Measurements from ENCODE around the gene ME3. TPM values are rescaled to one million over a fixed set of nuclear protein-coding genes. Genes with fewer than 3 reads are reported as not detected.
A peak's percentile ranks its signal among the peaks of the same experiment; 100 is the strongest.
"Not testable (repeated sequence)": the region's sequence is repeated elsewhere in the genome, so short reads cannot be mapped to it uniquely, and the experiment has no call there.

Gene ME3
- polyA plus RNA-seq, 3 donors from 2014 or later, result 1.3 to 3.7 TPM; not detected in 1

- Mint-ChIP-seq H3K36me3 (peaks cover 7 to 21% (median 8%) of the 10 kb centered on the region in 3 donors), H3K4me3 (no peak overlapping the region), H3K27me3 (ENCODE audit: low read depth in 3 of 3) (peaks cover 4 to 9% (median 7%) of the 10 kb centered on the region in 3 donors), H3K4me1 (no peaks in the 10 kb centered on the region), H3K27ac (no peak overlapping the region), H3K9me3 (peaks cover 0 to 6% (median 5%) of the 10 kb centered on the region in 6 donors)
- no peak for DNase-seq
Measured at GRCh38 chr11:86558841-86559240, 113.6 kb downstream of the ME3 start.

- Mint-ChIP-seq H3K27me3 (ENCODE audit: low read depth in 3 of 3) (peaks cover 2 to 10% (median 7%) of the 10 kb centered on the region in 3 donors), H3K27ac (no peak overlapping the region), H3K9me3 (peaks cover 0 to 6% (median 5%) of the 10 kb centered on the region in 6 donors), H3K36me3 (peaks cover 6 to 18% (median 7%) of the 10 kb centered on the region in 3 donors), H3K4me3 (no peak overlapping the region), H3K4me1 (no peaks in the 10 kb centered on the region)
- DNase-seq, result no peak
Measured at GRCh38 chr11:86558207-86558606, 114.2 kb downstream of the ME3 start.

GRCh38 chr11:86555866-86556265, 116.5 kb downstream of the ME3 start:
- DNase-seq, result no peak
- Mint-ChIP-seq H3K27ac (no peak overlapping the region), H3K4me1 (peaks cover 17 to 20% of the 10 kb centered on the region in 2 donors), H3K9me3 (no peaks in the 10 kb centered on the region), H3K4me3 (no peak overlapping the region), H3K27me3 (ENCODE audit: low read depth in 3 of 3) (peaks cover 2 to 8% (median 7%) of the 10 kb centered on the region in 3 donors), H3K36me3 (peaks cover 4 to 17% (median 7%) of the 10 kb centered on the region in 3 donors)

GRCh38 chr11:86555401-86555800, 117.0 kb downstream of the ME3 start:
- Mint-ChIP-seq H3K4me1 (peaks cover 22 to 25% of the 10 kb centered on the region in 2 donors), H3K4me3 (no peak overlapping the region), H3K27ac (no peak overlapping the region), H3K27me3 (ENCODE audit: low read depth in 3 of 3) (peaks cover 2 to 7% (median 6%) of the 10 kb centered on the region in 3 donors), H3K9me3 (no peaks in the 10 kb centered on the region), H3K36me3 (peaks cover 4 to 17% (median 7%) of the 10 kb centered on the region in 3 donors)
- no peak for DNase-seq

GRCh38 chr11:86553265-86553664, 119.2 kb downstream of the ME3 start:
- Mint-ChIP-seq H3K27ac (no peak overlapping the region), H3K4me3 (no peak overlapping the region), H3K36me3 (peaks cover 4 to 16% (median 7%) of the 10 kb centered on the region in 3 donors), H3K27me3 (ENCODE audit: low read depth in 3 of 3) (peaks cover 2 to 7% (median 6%) of the 10 kb centered on the region in 3 donors), H3K9me3 (no peaks in the 10 kb centered on the region), H3K4me1 (peaks cover 23 to 25% of the 10 kb centered on the region in 2 donors)
- no peak for DNase-seq

- H3K4me1 Mint-ChIP-seq, result peaks cover 23 to 25% of the 10 kb centered on the region in 2 donors
- peak overlapping the region in 4 of 5 donors; percentile 16 to 42 (median 36) for H3K4me3 Mint-ChIP-seq
- H3K27me3 Mint-ChIP-seq (ENCODE audit: low read depth in 3 of 3), result peaks cover 3 to 7% (median 6%) of the 10 kb centered on the region in 3 donors
- no peaks in the 10 kb centered on the region for H3K9me3 Mint-ChIP-seq
- H3K27ac Mint-ChIP-seq, result peak overlapping the region; percentile 2 to 73 (median 62)
- H3K36me3 Mint-ChIP-seq, result peaks cover 4 to 16% (median 7%) of the 10 kb centered on the region in 3 donors
- peak; percentile 26 to 33 (median 27) for DNase-seq
Measured at GRCh38 chr11:86551288-86552092, 120.9 kb downstream of the ME3 start.

GRCh38 chr11:86550757-86551156, 121.7 kb downstream of the ME3 start:
- peaks cover 23 to 25% of the 10 kb centered on the region in 2 donors for H3K4me1 Mint-ChIP-seq

GRCh38 chr11:86548271-86548917, 124.0 kb downstream of the ME3 start:
- DNase-seq, result no peak
- H3K4me1 Mint-ChIP-seq, result peaks cover 23 to 26% of the 10 kb centered on the region in 2 donors
- H3K9me3 Mint-ChIP-seq, result peaks cover 0 to 2% (median 0%) of the 10 kb centered on the region in 6 donors
- H3K27ac Mint-ChIP-seq, result no peak overlapping the region
- peaks cover 0 to 7% (median under 1%) of the 10 kb centered on the region in 3 donors for H3K36me3 Mint-ChIP-seq
- no peak overlapping the region for H3K4me3 Mint-ChIP-seq
- H3K27me3 Mint-ChIP-seq (ENCODE audit: low read depth in 3 of 3), result peaks cover 3 to 7% (median 6%) of the 10 kb centered on the region in 3 donors

More at GRCh38 chr11:86550757-86551156, 121.7 kb downstream of the ME3 start:
- Mint-ChIP-seq H3K36me3 (peaks cover 4 to 16% (median 7%) of the 10 kb centered on the region in 3 donors), H3K9me3 (peaks cover 0 to 2% (median 0%) of the 10 kb centered on the region in 6 donors), H3K27ac (peak overlapping the region in 3 of 6 donors; percentile 33 to 73 (median 47)), H3K27me3 (ENCODE audit: low read depth in 3 of 3) (peaks cover 4 to 7% (median 6%) of the 10 kb centered on the region in 3 donors), H3K4me3 (no peak overlapping the region)
- no peak for DNase-seq

- DNase-seq, result no peak
- Mint-ChIP-seq H3K9me3 (peaks cover 0 to 2% (median 0%) of the 10 kb centered on the region in 6 donors), H3K27ac (no peak overlapping the region), H3K4me1 (peaks cover 21 to 31% of the 10 kb centered on the region in 2 donors), H3K27me3 (ENCODE audit: low read depth in 3 of 3) (peaks cover 5 to 7% (median 7%) of the 10 kb centered on the region in 3 donors), H3K36me3 (peaks cover 0 to 7% (median 7%) of the 10 kb centered on the region in 3 donors), H3K4me3 (no peak overlapping the region)
Measured at GRCh38 chr11:86547727-86548126, 124.7 kb downstream of the ME3 start.

- peaks cover 7 to 15% (median 8%) of the 10 kb centered on the region in 3 donors for H3K27me3 Mint-ChIP-seq (ENCODE audit: low read depth in 3 of 3)
- peak; percentile 42 to 56 (median 52) for DNase-seq
Measured at GRCh38 chr11:86541299-86541698, 131.1 kb downstream of the ME3 start.

GRCh38 chr11:86538223-86538548, 134.2 kb downstream of the ME3 start:
- peaks cover 0 to 14% (median 6%) of the 10 kb centered on the region in 3 donors for H3K36me3 Mint-ChIP-seq
- no peak overlapping the region for H3K27ac Mint-ChIP-seq
- H3K4me3 Mint-ChIP-seq, result no peak overlapping the region
- DNase-seq, result no peak
- peaks cover 0 to 7% (median 2%) of the 10 kb centered on the region in 6 donors for H3K9me3 Mint-ChIP-seq
- peaks cover 1 to 9% (median 7%) of the 10 kb centered on the region in 3 donors for H3K27me3 Mint-ChIP-seq (ENCODE audit: low read depth in 3 of 3)
- peaks cover 24 to 44% of the 10 kb centered on the region in 2 donors for H3K4me1 Mint-ChIP-seq

More at GRCh38 chr11:86541299-86541698, 131.1 kb downstream of the ME3 start:
- peak overlapping the region in 2 of 6 donors; percentile 30 to 71 for H3K27ac Mint-ChIP-seq
- peaks cover 0 to 16% (median 6%) of the 10 kb centered on the region in 3 donors for H3K36me3 Mint-ChIP-seq
- H3K4me3 Mint-ChIP-seq, result peak overlapping the region; percentile 48 to 73 (median 65)
- H3K9me3 Mint-ChIP-seq, result not testable (repeated sequence)
- H3K4me1 Mint-ChIP-seq, result peaks cover 24 to 47% of the 10 kb centered on the region in 2 donors

GRCh38 chr11:86537541-86538222, 134.7 kb downstream of the ME3 start:
- no peak for DNase-seq
- H3K27me3 Mint-ChIP-seq (ENCODE audit: low read depth in 3 of 3), result peaks cover 1 to 8% (median 4%) of the 10 kb centered on the region in 3 donors
- peaks cover 24 to 39% of the 10 kb centered on the region in 2 donors for H3K4me1 Mint-ChIP-seq
- H3K9me3 Mint-ChIP-seq, result peaks cover 0 to 7% (median 2%) of the 10 kb centered on the region in 6 donors
- peaks cover 0 to 9% (median 6%) of the 10 kb centered on the region in 3 donors for H3K36me3 Mint-ChIP-seq
- no peak overlapping the region for H3K27ac Mint-ChIP-seq
- no peak overlapping the region for H3K4me3 Mint-ChIP-seq

- H3K4me1 Mint-ChIP-seq, result peaks cover 6 to 20% of the 10 kb centered on the region in 2 donors
- H3K27me3 Mint-ChIP-seq (ENCODE audit: low read depth in 3 of 3), result peaks cover 0 to 2% (median 0%) of the 10 kb centered on the region in 3 donors
- DNase-seq, result no peak
- H3K4me3 Mint-ChIP-seq, result no peak overlapping the region
- H3K9me3 Mint-ChIP-seq, result peaks cover 0 to 9% (median under 1%) of the 10 kb centered on the region in 6 donors
- peaks cover 0 to 4% (median 3%) of the 10 kb centered on the region in 3 donors for H3K36me3 Mint-ChIP-seq
- H3K27ac Mint-ChIP-seq, result no peak overlapping the region
Measured at GRCh38 chr11:86535773-86536172, 136.6 kb downstream of the ME3 start.
